ENCODE data around the gene ZFYVE27. TPM values are rescaled to one million over a fixed set of nuclear protein-coding genes. Genes with fewer than 3 reads are reported as not detected.

ZFYVE27 gene
- total RNA-seq, 3 donors from 2014 or later = 26.9 to 37.6 (median 29.2) TPM

DNA sequence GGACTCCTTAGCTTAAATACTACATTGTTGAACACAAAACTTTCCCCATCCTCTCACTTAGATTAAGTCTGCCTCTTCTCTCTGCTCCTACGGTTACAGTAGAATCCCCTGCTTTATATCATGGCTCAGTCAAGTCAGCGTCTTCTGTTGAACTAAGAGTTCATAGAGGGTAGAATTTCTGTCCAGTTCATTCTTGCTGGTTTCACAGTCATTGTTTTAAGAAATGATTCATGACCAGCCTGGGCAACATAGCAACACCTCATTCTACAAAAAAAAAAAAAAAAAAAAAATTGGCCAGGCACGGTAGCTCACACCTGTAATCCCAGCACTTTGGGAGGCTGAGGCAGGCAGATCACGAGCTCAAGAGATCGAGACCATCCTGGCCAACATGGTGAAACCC lies 3.7 kb upstream of the ZFYVE27 start:
- Histone ChIP-seq H3K9me3 (no peaks in the 10 kb centered on the region), H3K36me3 (no peaks in the 10 kb centered on the region), H3K27me3 (no peaks in the 10 kb centered on the region), H3K4me3 (no peak overlapping the region), H3K4me1 (peaks cover 0 to under 1% of the 10 kb centered on the region in 2 donors), H3K27ac (no peak overlapping the region)
- intact Hi-C loops (cut with DNase I; ENCODE audit: low total_unique reads) = no loop called here
- DNase-seq (ENCODE audit: low spot score in 2 of 2) = no peak
- TF ChIP-seq POLR2AphosphoS5 (IDR thresholded peaks at IDR 0.05) = no peak
- TF ChIP-seq POLR2A (IDR thresholded peaks at IDR 0.05) = no peak
- TF ChIP-seq, protein P1, sequence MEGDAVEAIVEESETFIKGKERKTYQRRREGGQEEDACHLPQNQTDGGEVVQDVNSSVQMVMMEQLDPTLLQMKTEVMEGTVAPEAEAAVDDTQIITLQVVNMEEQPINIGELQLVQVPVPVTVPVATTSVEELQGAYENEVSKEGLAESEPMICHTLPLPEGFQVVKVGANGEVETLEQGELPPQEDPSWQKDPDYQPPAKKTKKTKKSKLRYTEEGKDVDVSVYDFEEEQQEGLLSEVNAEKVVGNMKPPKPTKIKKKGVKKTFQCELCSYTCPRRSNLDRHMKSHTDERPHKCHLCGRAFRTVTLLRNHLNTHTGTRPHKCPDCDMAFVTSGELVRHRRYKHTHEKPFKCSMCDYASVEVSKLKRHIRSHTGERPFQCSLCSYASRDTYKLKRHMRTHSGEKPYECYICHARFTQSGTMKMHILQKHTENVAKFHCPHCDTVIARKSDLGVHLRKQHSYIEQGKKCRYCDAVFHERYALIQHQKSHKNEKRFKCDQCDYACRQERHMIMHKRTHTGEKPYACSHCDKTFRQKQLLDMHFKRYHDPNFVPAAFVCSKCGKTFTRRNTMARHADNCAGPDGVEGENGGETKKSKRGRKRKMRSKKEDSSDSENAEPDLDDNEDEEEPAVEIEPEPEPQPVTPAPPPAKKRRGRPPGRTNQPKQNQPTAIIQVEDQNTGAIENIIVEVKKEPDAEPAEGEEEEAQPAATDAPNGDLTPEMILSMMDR (IDR thresholded peaks at IDR 0.05) = no peak

DNA sequence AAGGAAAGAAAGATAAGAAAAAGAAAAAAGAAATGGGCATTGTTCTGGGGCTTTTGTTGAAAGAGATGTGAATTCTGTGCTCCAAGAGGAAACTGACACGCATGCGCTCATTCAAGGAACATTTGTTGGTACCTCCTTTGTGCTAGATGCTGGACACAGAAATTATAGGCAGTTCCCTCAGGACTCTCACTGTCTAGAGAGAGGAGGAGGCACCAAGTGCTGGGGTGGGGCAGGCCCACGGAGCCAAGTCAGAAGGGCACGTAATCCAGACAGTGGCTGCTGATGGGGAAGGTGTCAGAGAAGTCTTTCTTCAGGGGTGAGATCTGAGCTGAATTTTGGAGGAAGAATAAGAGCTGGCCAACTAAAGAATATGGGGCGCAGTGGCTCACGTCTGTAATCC lies 2.9 kb upstream of the ZFYVE27 start:
- Histone ChIP-seq H3K27me3 (no peaks in the 10 kb centered on the region), H3K4me3 (no peak overlapping the region), H3K36me3 (no peaks in the 10 kb centered on the region), H3K27ac (no peak overlapping the region), H3K4me1 (peaks cover 0 to 3% of the 10 kb centered on the region in 2 donors), H3K9me3 (no peaks in the 10 kb centered on the region)
- no peak for TF ChIP-seq POLR2AphosphoS5 (IDR thresholded peaks at IDR 0.05)
- TF ChIP-seq POLR2A (IDR thresholded peaks at IDR 0.05) = no peak
- TF ChIP-seq, protein P1 (IDR thresholded peaks at IDR 0.05) = no peak
- no peak for DNase-seq (ENCODE audit: low spot score in 2 of 2)
- intact Hi-C loops (cut with DNase I; ENCODE audit: low total_unique reads) = no loop called here

DNA sequence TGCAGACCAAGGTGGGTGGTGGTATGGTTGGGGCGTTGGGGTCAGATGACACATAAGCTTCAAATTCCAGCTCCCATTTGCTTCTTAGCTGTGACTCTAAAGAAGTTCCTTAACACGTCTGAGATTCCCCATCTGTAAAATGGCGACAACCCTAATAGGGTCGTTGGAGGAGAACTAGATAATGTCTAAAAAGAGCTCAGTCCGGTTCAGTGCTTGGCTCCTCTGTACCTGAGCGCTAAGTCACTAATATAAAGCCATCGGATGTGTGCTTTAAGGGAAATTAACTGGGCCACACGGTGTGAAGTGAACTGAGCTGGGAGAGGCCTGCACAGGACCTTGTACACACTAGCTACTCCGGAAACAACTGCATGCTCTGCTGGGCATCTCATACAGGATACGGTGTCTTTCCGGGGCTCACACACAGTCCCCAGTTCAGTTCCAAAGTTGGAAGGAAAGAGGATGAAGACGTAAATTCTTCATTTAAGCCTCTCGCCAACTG lies 476 bp upstream of the ZFYVE27 start:
- no peak for TF ChIP-seq POLR2AphosphoS5 (IDR thresholded peaks at IDR 0.05)
- TF ChIP-seq, protein P1 (IDR thresholded peaks at IDR 0.05) = no peak
- TF ChIP-seq POLR2A (IDR thresholded peaks at IDR 0.05) = no peak
- Histone ChIP-seq H3K9me3 (no peaks in the 10 kb centered on the region), H3K27ac (peak overlapping the region; percentile 93 to 94), H3K27me3 (no peaks in the 10 kb centered on the region), H3K4me3 (peak overlapping the region; percentile 92 to 98 (median 98)), H3K4me1 (peaks cover 0 to 3% of the 10 kb centered on the region in 2 donors), H3K36me3 (no peaks in the 10 kb centered on the region)
- DNase-seq (ENCODE audit: low spot score in 2 of 2) = no peak
- intact Hi-C loops (cut with DNase I; ENCODE audit: low total_unique reads) = no loop called here

DNA sequence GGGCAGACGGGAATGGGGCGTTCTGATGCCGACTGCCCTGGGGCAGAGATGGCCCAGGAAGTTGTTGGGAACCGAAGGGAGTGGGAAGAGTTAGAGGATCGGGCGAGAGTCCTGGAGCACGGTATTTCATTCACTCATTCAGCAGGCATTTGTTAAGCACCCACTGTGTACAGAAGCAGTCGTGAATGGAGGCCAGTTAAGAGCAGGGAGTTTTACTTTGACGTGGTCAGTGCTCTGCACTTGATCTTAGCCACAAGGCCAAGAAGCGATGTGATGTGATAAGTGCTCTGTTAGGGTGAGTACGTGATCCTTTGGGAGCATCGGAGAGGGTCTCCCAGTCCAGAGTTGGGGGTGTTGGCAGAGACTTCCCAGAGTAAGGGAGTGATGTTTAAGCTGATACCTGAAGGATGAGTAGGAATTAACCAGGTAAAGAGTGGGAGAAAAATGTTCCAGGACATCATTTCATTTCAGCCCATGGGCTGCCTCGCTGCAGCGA lies 890 bp downstream of the ZFYVE27 start:
- TF ChIP-seq, protein P1 (IDR thresholded peaks at IDR 0.05) = no peak
- TF ChIP-seq POLR2AphosphoS5 (IDR thresholded peaks at IDR 0.05) = no peak
- TF ChIP-seq POLR2A (IDR thresholded peaks at IDR 0.05) = no peak
- peaks cover 0 to 3% of the 10 kb centered on the region in 2 donors for H3K4me1 ChIP-seq
- no peak for DNase-seq (ENCODE audit: low spot score in 2 of 2)
- H3K27me3 ChIP-seq = no peaks in the 10 kb centered on the region
- intact Hi-C loops (cut with DNase I; ENCODE audit: low total_unique reads) = no loop called here
- H3K27ac ChIP-seq = peak overlapping the region; percentile 93 to 94
- H3K9me3 ChIP-seq = no peaks in the 10 kb centered on the region
- peak overlapping the region; percentile 92 to 98 (median 98) for H3K4me3 ChIP-seq
- H3K36me3 ChIP-seq = no peaks in the 10 kb centered on the region

DNA sequence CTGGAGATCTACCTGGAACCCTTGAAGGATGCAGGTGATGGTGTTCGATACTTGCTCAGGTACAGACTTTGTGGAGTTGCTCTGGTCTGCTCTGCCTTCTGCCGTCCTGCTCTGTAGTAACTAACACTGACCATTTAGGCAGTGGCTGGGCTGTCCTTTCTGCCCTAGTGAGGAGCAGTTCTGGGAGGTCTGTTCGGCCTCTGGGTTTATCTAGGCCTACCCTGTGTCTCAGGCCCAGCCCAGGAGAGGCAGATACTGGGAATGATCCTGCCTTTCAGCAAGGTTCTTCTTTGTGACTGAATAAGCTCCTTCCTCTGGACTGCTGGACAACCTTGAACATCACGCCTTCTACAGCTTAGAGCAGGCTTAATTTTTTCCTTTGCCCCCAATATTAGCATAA lies 1.7 kb downstream of the ZFYVE27 start:
- intact Hi-C loops (cut with DNase I; ENCODE audit: low total_unique reads) = no loop called here

More for the DNA sequence above, 1.7 kb downstream of the ZFYVE27 start:
- Histone ChIP-seq H3K4me1 (peaks cover 0 to 3% of the 10 kb centered on the region in 2 donors), H3K36me3 (no peaks in the 10 kb centered on the region), H3K4me3 (peak overlapping the region in 1 of 3 donors; percentile 92), H3K27ac (no peak overlapping the region), H3K27me3 (no peaks in the 10 kb centered on the region), H3K9me3 (no peaks in the 10 kb centered on the region)
- DNase-seq (ENCODE audit: low spot score in 2 of 2) = no peak
- TF ChIP-seq POLR2AphosphoS5 (IDR thresholded peaks at IDR 0.05) (no peak), POLR2A (IDR thresholded peaks at IDR 0.05) (no peak)
- TF ChIP-seq, protein P1 (IDR thresholded peaks at IDR 0.05) = no peak
